Liver (tissue), 9 donors: ENCODE results near the gene SGK2. TPM values are rescaled to one million over a fixed set of nuclear protein-coding genes. Genes with fewer than 3 reads are reported as not detected.

Source experiments
- DNase-seq: peaks from one replicate; pipeline ENCODE4 v3.0.0-alpha.2; 2017; ENCODE audit warnings: low spot score
- H3K27ac ChIP-seq, 2 donors: one replicate each; pipeline ENCODE4 v1.7.0; 2013; ENCODE audit warnings: inconsistent platforms in 2 of 2, low read length in 2 of 2, control low read depth in 1 of 2, low read depth in 1 of 2, mild to moderate bottlenecking in 1 of 2
- H3K27me3 ChIP-seq, 4 donors: one replicate each; pipeline versions ENCODE4 v1.6.1 to v1.7.0; 2013; ENCODE audit warnings: low read length in 3 of 4, inconsistent platforms in 1 of 4, mild to moderate bottlenecking in 1 of 4, moderate library complexity in 1 of 4; ENCODE audit not compliant: control insufficient read depth in 4 of 4, insufficient read depth in 4 of 4
- H3K36me3 ChIP-seq, 4 donors: one replicate each; pipeline versions ENCODE4 v1.6.1 to v1.7.0; 2013; ENCODE audit warnings: low read length in 3 of 4, mild to moderate bottlenecking in 3 of 4, low read depth in 1 of 4, moderate library complexity in 1 of 4; ENCODE audit not compliant: control insufficient read depth in 4 of 4, insufficient read depth in 3 of 4
- H3K4me1 ChIP-seq, 4 donors: one replicate each; pipeline versions ENCODE4 v1.6.1 to v1.7.0; 2013; ENCODE audit warnings: low read length in 3 of 4, mild to moderate bottlenecking in 3 of 4, moderate library complexity in 1 of 4; ENCODE audit not compliant: control insufficient read depth in 4 of 4, insufficient read depth in 4 of 4
- H3K4me3 ChIP-seq, 3 donors: one replicate each; pipeline versions ENCODE4 v1.6.1 to v1.7.0; 2013; ENCODE audit warnings: low read length in 3 of 3, control low read depth in 1 of 3, low read depth in 1 of 3, mild to moderate bottlenecking in 1 of 3
- H3K9ac ChIP-seq, 2 donors: one replicate each; pipeline ENCODE4 v1.7.0; 2013; ENCODE audit warnings: low read length in 2 of 2, mild to moderate bottlenecking in 2 of 2, moderate library complexity in 2 of 2, control low read depth in 1 of 2, low read depth in 1 of 2
- H3K9me3 ChIP-seq, 4 donors: one replicate each; pipeline versions ENCODE4 v1.6.1 to v1.7.0; 2013; ENCODE audit warnings: low read length in 3 of 4; ENCODE audit not compliant: control insufficient read depth in 4 of 4
- EGR1 ChIP-seq, 2 donors: IDR thresholded peaks; 2 replicates each; pipeline ENCODE4 v1.6.1; 2016 to 2018; ENCODE audit warnings: antibody characterized with exemption in 2 of 2, low read depth in 2 of 2
- FOXA1 ChIP-seq: IDR thresholded peaks from 2 replicates; pipeline ENCODE4 v1.6.1; 2016; ENCODE audit warnings: antibody characterized with exemption
- FOXA2 ChIP-seq: IDR thresholded peaks from 2 replicates; pipeline ENCODE4 v1.6.1; 2016; ENCODE audit warnings: antibody characterized with exemption
- GABPA ChIP-seq, 2 donors: IDR thresholded peaks in 1 of 2; conservative IDR thresholded peaks in 1 of 2; 2 replicates each; pipeline ENCODE4 v1.6.1; 2016; ENCODE audit warnings: antibody characterized with exemption in 2 of 2, mild to moderate bottlenecking in 1 of 2, moderate library complexity in 1 of 2
- HNF4A ChIP-seq, 2 donors: conservative IDR thresholded peaks; 2 replicates each; pipeline ENCODE4 v1.6.1; 2016; ENCODE audit warnings: antibody characterized with exemption in 2 of 2, mild to moderate bottlenecking in 2 of 2
- HNF4G ChIP-seq: IDR thresholded peaks from 2 replicates; pipeline ENCODE4 v1.6.1; 2016; ENCODE audit warnings: antibody characterized with exemption
- JUND ChIP-seq, 2 donors: IDR thresholded peaks; 2 replicates each; pipeline ENCODE4 v1.6.1; 2016; ENCODE audit warnings: antibody characterized with exemption in 2 of 2
- NR2F2 ChIP-seq: IDR thresholded peaks from 2 replicates; pipeline ENCODE4 v1.6.1; 2016; ENCODE audit warnings: antibody characterized with exemption
- RAD21 ChIP-seq, 2 donors: IDR thresholded peaks; 2 replicates each; pipeline ENCODE4 v1.6.1; 2016; ENCODE audit warnings: antibody characterized with exemption in 2 of 2, mild to moderate bottlenecking in 2 of 2
- RXRA ChIP-seq, 2 donors: IDR thresholded peaks; 2 replicates each; pipeline ENCODE4 v1.6.1; 2017 to 2018; ENCODE audit warnings: antibody characterized with exemption in 2 of 2, mild to moderate bottlenecking in 1 of 2
- SP1 ChIP-seq: IDR thresholded peaks from 2 replicates; pipeline ENCODE4 v1.6.1; 2018; ENCODE audit warnings: antibody characterized with exemption, mild to moderate bottlenecking
- TAF1 ChIP-seq: conservative IDR thresholded peaks from 2 replicates; pipeline ENCODE4 v1.6.1; 2016; ENCODE audit warnings: antibody characterized with exemption, mild to moderate bottlenecking
- YY1 ChIP-seq: IDR thresholded peaks from 2 replicates; pipeline ENCODE4 v1.6.1; 2016; ENCODE audit warnings: antibody characterized with exemption, mild to moderate bottlenecking
- WGBS: extraction: QIAGEN DNeasy Blood & Tissue Kit; methylation state at CpG from one replicate; pipeline ENCODE4 v1.1.7; 2013; 5-methylcytosine and 5-hydroxymethylcytosine counted together
- polyA plus RNA-seq, 2 donors: library from polyadenylated mRNA; stranded (reverse) in 1 of 2; unstranded in 1 of 2; fragments of 200-250 nt in 1 of 2; fragments of >200 nt in 1 of 2; fragmentation: Nextera tagmentation in 1 of 2; extraction: Ambion mirVana in 1 of 2; gene quantifications; one replicate each; pipeline versions ENCODE4 v1.2.1 to v1.2.3, GENCODE V29; 2013 to 2015
- total RNA-seq, 2 donors: library from RNA; depleted of rRNA; stranded (reverse); fragments of >200 nt; gene quantifications; one replicate each; pipeline ENCODE4 v1.2.3, GENCODE V29; 2014
- TF ChIP-seq, protein P1 (sequence below): IDR thresholded peaks from 2 replicates; pipeline ENCODE4 v1.6.1; 2016; ENCODE audit warnings: antibody characterized with exemption
- TF ChIP-seq, protein P2 (sequence below): IDR thresholded peaks from 2 replicates; pipeline ENCODE4 v1.6.1; 2016; ENCODE audit warnings: antibody characterized with exemption, mild to moderate bottlenecking
- TF ChIP-seq, protein P3 (sequence below): IDR thresholded peaks from 2 replicates; pipeline ENCODE4 v1.6.1; 2016; ENCODE audit warnings: antibody characterized with exemption
- TF ChIP-seq, protein P4 (sequence below): fragments of 150-350 bp; IDR thresholded peaks from 2 replicates; pipeline ENCODE4 v1.5.1; 2017; ENCODE audit warnings: improper control_type of control experiment, low read depth, low read length; ENCODE audit not compliant: missing input control
- TF ChIP-seq, protein P5 (sequence below): IDR thresholded peaks from 2 replicates; pipeline ENCODE4 v1.6.1; 2016; ENCODE audit warnings: antibody characterized with exemption
- donor health status: healthy.
- donor health status: healthy.
- donor health status: healthy.
- donor health status: healthy.
- donor health status: healthy.

SGK2 gene
- total and polyA plus RNA-seq, 4 donors = 22.9 to 253 (median 60.3) TPM

DNA sequence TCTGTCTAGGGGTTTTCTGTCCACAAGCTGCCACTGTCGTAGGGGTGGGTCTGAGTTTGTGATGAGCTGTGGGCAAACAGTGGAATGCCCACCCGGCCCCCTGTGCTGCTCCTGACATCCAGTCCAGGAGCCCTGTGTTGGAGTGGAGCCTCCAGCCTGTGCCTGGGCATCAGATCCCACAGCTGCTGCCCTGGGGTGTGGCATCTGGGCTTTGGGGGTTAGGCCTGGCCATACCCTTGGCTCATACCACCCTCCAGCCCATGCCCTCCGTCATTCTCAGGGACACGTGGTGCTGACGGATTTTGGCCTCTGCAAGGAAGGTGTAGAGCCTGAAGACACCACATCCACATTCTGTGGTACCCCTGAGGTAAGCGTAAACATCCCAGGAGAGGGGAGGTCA, 12.9 kb downstream of the SGK2 start:
- Histone ChIP-seq H3K27me3 (no peaks in the 10 kb centered on the region), H3K4me3 (no peak overlapping the region), H3K27ac (no peak overlapping the region), H3K9me3 (no peaks in the 10 kb centered on the region), H3K4me1 (peaks cover 0 to 2% (median 0%) of the 10 kb centered on the region in 4 donors), H3K36me3 (peaks cover 13 to 81% (median 57%) of the 10 kb centered on the region in 4 donors), H3K9ac (no peak overlapping the region)
- 91% methylated on average over 6 of the region's 6 CpGs for WGBS
- TF ChIP-seq NR2F2 = no peak
- TF ChIP-seq, protein P1, sequence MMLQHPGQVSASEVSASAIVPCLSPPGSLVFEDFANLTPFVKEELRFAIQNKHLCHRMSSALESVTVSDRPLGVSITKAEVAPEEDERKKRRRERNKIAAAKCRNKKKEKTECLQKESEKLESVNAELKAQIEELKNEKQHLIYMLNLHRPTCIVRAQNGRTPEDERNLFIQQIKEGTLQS = no peak
- TF ChIP-seq FOXA2 = no peak
- TF ChIP-seq, protein P2, sequence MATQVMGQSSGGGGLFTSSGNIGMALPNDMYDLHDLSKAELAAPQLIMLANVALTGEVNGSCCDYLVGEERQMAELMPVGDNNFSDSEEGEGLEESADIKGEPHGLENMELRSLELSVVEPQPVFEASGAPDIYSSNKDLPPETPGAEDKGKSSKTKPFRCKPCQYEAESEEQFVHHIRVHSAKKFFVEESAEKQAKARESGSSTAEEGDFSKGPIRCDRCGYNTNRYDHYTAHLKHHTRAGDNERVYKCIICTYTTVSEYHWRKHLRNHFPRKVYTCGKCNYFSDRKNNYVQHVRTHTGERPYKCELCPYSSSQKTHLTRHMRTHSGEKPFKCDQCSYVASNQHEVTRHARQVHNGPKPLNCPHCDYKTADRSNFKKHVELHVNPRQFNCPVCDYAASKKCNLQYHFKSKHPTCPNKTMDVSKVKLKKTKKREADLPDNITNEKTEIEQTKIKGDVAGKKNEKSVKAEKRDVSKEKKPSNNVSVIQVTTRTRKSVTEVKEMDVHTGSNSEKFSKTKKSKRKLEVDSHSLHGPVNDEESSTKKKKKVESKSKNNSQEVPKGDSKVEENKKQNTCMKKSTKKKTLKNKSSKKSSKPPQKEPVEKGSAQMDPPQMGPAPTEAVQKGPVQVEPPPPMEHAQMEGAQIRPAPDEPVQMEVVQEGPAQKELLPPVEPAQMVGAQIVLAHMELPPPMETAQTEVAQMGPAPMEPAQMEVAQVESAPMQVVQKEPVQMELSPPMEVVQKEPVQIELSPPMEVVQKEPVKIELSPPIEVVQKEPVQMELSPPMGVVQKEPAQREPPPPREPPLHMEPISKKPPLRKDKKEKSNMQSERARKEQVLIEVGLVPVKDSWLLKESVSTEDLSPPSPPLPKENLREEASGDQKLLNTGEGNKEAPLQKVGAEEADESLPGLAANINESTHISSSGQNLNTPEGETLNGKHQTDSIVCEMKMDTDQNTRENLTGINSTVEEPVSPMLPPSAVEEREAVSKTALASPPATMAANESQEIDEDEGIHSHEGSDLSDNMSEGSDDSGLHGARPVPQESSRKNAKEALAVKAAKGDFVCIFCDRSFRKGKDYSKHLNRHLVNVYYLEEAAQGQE = no peak
- TF ChIP-seq RXRA (IDR thresholded peaks at IDR 0.05) = no peak
- TF ChIP-seq JUND (IDR thresholded peaks at IDR 0.05) = no peak
- TF ChIP-seq GABPA (IDR thresholded peaks at IDR 0.05 in 1 of 2, conservative IDR thresholded peaks at IDR 0.05 in 1 of 2) = no peak
- TF ChIP-seq EGR1 (IDR thresholded peaks at IDR 0.05; ENCODE audit: low read depth in 2 of 2) = no peak
- no peak for TF ChIP-seq RAD21 (IDR thresholded peaks at IDR 0.05)
- TF ChIP-seq, protein P3, sequence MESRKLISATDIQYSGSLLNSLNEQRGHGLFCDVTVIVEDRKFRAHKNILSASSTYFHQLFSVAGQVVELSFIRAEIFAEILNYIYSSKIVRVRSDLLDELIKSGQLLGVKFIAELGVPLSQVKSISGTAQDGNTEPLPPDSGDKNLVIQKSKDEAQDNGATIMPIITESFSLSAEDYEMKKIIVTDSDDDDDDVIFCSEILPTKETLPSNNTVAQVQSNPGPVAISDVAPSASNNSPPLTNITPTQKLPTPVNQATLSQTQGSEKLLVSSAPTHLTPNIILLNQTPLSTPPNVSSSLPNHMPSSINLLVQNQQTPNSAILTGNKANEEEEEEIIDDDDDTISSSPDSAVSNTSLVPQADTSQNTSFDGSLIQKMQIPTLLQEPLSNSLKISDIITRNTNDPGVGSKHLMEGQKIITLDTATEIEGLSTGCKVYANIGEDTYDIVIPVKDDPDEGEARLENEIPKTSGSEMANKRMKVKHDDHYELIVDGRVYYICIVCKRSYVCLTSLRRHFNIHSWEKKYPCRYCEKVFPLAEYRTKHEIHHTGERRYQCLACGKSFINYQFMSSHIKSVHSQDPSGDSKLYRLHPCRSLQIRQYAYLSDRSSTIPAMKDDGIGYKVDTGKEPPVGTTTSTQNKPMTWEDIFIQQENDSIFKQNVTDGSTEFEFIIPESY = no peak
- TF ChIP-seq SP1 = no peak
- TF ChIP-seq FOXA1 = no peak
- TF ChIP-seq, protein P4, sequence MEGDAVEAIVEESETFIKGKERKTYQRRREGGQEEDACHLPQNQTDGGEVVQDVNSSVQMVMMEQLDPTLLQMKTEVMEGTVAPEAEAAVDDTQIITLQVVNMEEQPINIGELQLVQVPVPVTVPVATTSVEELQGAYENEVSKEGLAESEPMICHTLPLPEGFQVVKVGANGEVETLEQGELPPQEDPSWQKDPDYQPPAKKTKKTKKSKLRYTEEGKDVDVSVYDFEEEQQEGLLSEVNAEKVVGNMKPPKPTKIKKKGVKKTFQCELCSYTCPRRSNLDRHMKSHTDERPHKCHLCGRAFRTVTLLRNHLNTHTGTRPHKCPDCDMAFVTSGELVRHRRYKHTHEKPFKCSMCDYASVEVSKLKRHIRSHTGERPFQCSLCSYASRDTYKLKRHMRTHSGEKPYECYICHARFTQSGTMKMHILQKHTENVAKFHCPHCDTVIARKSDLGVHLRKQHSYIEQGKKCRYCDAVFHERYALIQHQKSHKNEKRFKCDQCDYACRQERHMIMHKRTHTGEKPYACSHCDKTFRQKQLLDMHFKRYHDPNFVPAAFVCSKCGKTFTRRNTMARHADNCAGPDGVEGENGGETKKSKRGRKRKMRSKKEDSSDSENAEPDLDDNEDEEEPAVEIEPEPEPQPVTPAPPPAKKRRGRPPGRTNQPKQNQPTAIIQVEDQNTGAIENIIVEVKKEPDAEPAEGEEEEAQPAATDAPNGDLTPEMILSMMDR = no peak
- TF ChIP-seq HNF4A (conservative IDR thresholded peaks at IDR 0.05) = no peak
- no peak for TF ChIP-seq YY1
- no peak for TF ChIP-seq TAF1
- TF ChIP-seq, protein P5, sequence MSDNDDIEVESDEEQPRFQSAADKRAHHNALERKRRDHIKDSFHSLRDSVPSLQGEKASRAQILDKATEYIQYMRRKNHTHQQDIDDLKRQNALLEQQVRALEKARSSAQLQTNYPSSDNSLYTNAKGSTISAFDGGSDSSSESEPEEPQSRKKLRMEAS = no peak
- no peak for TF ChIP-seq HNF4G
- DNase-seq = no peak
